Tibial nerve (tissue), 3 donors: ENCODE results near the gene RPP30.

Experiments
- CTCF ChIP-seq, 5 experiments: fragments of 200-600 bp in 3 of 5; fragments of 450-650 bp in 2 of 5; sonication (generic) in 3 of 5; IDR thresholded peaks; one replicate each; pipeline ENCODE4 v1.5.1; 2016 to 2019; ENCODE audit warnings: antibody characterized with exemption in 5 of 5, mild to moderate bottlenecking in 3 of 5, moderate library complexity in 2 of 5
- POLR2A ChIP-seq, 2 donors: fragments of 450-650 bp; IDR thresholded peaks; one replicate each; pipeline ENCODE4 v1.6.1; 2017; ENCODE audit warnings: antibody characterized with exemption in 2 of 2, mild to moderate bottlenecking in 2 of 2, moderate library complexity in 2 of 2

GRCh38 chr10:90855126-90855525 lies 16.6 kb upstream of the RPP30 start:
- TF ChIP-seq POLR2A (IDR thresholded peaks at IDR 0.05) (no peak), CTCF (IDR thresholded peaks at IDR 0.05) (no peak)
